ENCODE measurements around the gene DNAAF8. TPM values are rescaled to one million over a fixed set of nuclear protein-coding genes. Genes with fewer than 3 reads are reported as not detected.

The DNAAF8 gene
- total RNA-seq, 1 experiment from 2014 or later = 0.39 TPM

GRCh38 chr16:4767872-4768548 lies 33.7 kb downstream of the DNAAF8 start:
- no peaks in the 10 kb centered on the region for H3K79me2 ChIP-seq (ENCODE audit: insufficient read depth, low read length)
- H3K23me2 ChIP-seq (ENCODE audit: insufficient read length, low read depth, low read length, poor library complexity, severe bottlenecking) = peaks cover 8% of the 10 kb centered on the region
- H2BK20ac ChIP-seq (ENCODE audit: low read depth, low read length, poor library complexity, severe bottlenecking) = no peak overlapping the region
- H4K20me1 ChIP-seq (ENCODE audit: control insufficient read depth, insufficient read depth, insufficient read length) = no peaks in the 10 kb centered on the region
- H4K91ac ChIP-seq (ENCODE audit: insufficient read length, low read depth, low read length) = no peak overlapping the region
- no peak for TF ChIP-seq CTCF (conservative IDR thresholded peaks at IDR 0.05)
- H3K79me1 ChIP-seq (ENCODE audit: insufficient read depth, low read depth, low read length, poor library complexity, severe bottlenecking) = no peaks in the 10 kb centered on the region
- H3K27ac Mint-ChIP-seq = peak overlapping the region; percentile 65 to 97 (median 93); a peak in 5 of 7 replicates
- no peak overlapping the region for H3K27ac ChIP-seq (ENCODE audit: insufficient read length, low read depth, low read length)
- peak overlapping the region; percentile 76 for H3K9ac ChIP-seq (ENCODE audit: extremely low read depth, insufficient read length, low read length)
- no peaks in the 10 kb centered on the region for H3K27me3 Mint-ChIP-seq (ENCODE audit: low read depth)
- no CpG with 5 or more reads among the region's 17 CpGs for WGBS (ENCODE audit: extremely low coverage, insufficient read length, low lambda C conversion rate)
- H2AK5ac ChIP-seq (ENCODE audit: insufficient read length, low read length) = no peak overlapping the region
- H3K18ac ChIP-seq (ENCODE audit: insufficient read length, low read depth, low read length) = peak overlapping the region; percentile 18
- H3K4me1 Mint-ChIP-seq = peaks cover 22 to 24% of the 10 kb centered on the region in 2 experiments
- H3K9me3 ChIP-seq (ENCODE audit: control insufficient read depth, low read depth, low read length) = no peaks in the 10 kb centered on the region
- no peak overlapping the region for H3T11ph ChIP-seq (ENCODE audit: low read length)
- H3K4me1 ChIP-seq (ENCODE audit: insufficient read depth, low read length) = no peaks in the 10 kb centered on the region
- H3K14ac ChIP-seq (ENCODE audit: insufficient read depth, low read length) = peak overlapping the region; percentile 6; the same call in 1 of the 2 replicates
- no peaks in the 10 kb centered on the region for H3K9me3 Mint-ChIP-seq
- no peaks in the 10 kb centered on the region for H3K27me3 ChIP-seq (ENCODE audit: insufficient read depth, low read length)
- no peak overlapping the region for H2BK15ac ChIP-seq (ENCODE audit: low read depth, low read length)
- no peak overlapping the region for H4K5ac ChIP-seq (ENCODE audit: insufficient read length, low read depth, low read length)
- H2AFZ ChIP-seq (ENCODE audit: low read length) = no peak overlapping the region
- H3K4ac ChIP-seq (ENCODE audit: low read depth, low read length) = no peak overlapping the region
- H2BK5ac ChIP-seq (ENCODE audit: insufficient read length, low read length) = no peak overlapping the region
- H4K8ac ChIP-seq (replicated peaks; ENCODE audit: insufficient read length, low read depth, low read length) = no peak overlapping the region
- H3K4me3 Mint-ChIP-seq = peak overlapping the region; percentile 73 to 84
- no peak overlapping the region for H2BK12ac ChIP-seq (ENCODE audit: insufficient read length, low read depth, low read length)
- peak overlapping the region; percentile 92 for H3K4me2 ChIP-seq (ENCODE audit: insufficient read depth, insufficient read length, low read length)
- DNase-seq = no peak
- H3K36me3 Mint-ChIP-seq (ENCODE audit: insufficient read depth in 1 of 3, low read depth in 3 of 3) = peaks cover 0 to 18% (median 10%) of the 10 kb centered on the region in 3 experiments; a peak in 5 of 7 replicates
- no peak overlapping the region for H2BK120ac ChIP-seq (ENCODE audit: low read depth, low read length, poor library complexity, severe bottlenecking)
- no peak overlapping the region for H3K23ac ChIP-seq (ENCODE audit: insufficient read length, low read depth, low read length)
- no peak overlapping the region for H3K56ac ChIP-seq (ENCODE audit: insufficient read length, low read depth, low read length)
